Stimulated activated CD4-positive, alpha-beta T cell treated with anti-CD3 and anti-CD28 coated beads, Interleukin-12 subunit alpha, Interleukin-12 subunit beta, amount 100 ng/mL, for 24 hours (primary cell): ENCODE measurements around the gene ANGPTL1.

ENCODE experiments used
- DNase-seq, 2 experiments: peaks; one replicate each; pipeline ENCODE4 v3.0.0-alpha.2; 2020; ENCODE audit warnings: low read depth in 2 of 2

ANGPTL1 gene

DNA sequence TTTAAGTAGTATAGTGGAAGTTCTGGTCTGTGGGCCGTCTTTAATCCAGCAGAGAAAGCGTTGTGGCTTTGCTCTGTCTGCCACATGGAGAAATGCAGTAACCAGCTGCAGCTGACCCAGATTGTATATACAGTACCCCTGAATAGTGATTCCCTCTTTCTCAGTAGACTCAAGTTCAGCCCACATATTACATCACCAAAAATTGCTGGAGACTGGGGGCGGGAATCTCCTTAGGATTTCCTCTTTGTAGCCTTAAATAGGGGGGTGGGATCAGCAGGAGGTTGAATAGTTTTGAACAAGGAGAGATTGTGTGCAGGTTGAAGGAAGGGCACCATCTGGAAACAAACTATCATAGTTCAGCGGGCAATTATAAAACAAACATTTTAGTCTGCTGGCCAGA is at the start of gene ANGPTL1:
Gene ANGPTL1 (minus strand): TSS at position 134 of the 400 bp plus-strand sequence. CDS start 5,301 bp downstream, outside the sequence.
- no peak for DNase-seq

DNA sequence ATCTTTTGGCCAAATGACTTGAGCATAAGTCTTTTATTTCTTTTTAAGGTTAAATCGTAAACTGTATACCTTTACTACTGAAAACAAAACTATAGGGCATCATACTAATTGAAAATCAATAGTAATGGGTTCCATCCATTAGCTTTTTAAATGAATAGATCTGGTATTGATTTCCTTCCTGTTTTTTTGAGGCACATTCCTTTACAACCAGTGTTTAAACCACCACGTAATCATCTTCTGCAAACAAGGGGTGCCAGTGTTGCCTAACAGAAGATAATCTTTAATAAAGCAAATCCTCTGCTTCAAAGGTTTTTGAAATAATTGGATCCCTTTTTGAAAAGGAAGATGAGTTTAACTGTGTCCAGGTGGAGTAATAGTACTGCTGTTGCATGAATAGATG is 48.7 kb upstream of the ANGPTL1 start:
- DNase-seq: no peak

- DNase-seq: no peak
These were observed 48.1 kb upstream of the ANGPTL1 start for GRCh38 chr1:178918955-178919354.

- DNase-seq: no peak
These were observed 47.4 kb upstream of the ANGPTL1 start for GRCh38 chr1:178918308-178918707.

DNA sequence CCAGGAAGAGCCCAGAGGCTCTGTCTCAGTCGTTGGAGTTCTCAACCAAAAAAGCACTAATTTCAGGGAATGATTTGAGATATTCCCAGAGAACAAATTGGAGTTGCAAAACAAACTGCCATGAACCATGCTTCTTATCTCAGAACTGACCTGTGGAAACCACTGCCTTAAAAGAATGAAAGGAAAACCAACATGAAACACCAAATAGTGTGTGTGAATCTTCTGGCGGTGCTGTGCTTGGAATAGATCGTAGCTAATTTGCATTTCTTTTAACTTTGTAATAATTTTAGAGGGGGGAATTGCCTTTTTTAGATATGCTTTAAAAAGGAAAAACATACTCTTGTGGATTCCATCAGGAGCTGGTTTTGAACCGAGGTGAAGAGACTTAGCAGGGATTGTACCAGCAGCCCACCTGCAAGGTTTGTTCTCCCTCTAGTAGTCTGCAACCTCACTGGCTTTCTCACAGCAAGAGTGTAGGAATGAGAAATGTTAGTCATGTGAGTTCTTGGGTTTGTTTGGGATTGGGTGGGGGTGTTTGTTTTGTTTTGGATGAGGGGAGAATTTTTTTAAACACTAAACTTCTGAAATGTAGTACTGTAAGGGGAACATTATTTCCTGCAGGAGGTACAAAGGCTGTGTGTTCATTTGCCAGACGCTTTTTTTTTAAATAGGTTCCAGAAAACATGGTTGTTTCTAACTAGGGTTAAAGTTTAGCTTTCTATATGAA is 45.7 kb upstream of the ANGPTL1 start:
- no peak for DNase-seq

DNA sequence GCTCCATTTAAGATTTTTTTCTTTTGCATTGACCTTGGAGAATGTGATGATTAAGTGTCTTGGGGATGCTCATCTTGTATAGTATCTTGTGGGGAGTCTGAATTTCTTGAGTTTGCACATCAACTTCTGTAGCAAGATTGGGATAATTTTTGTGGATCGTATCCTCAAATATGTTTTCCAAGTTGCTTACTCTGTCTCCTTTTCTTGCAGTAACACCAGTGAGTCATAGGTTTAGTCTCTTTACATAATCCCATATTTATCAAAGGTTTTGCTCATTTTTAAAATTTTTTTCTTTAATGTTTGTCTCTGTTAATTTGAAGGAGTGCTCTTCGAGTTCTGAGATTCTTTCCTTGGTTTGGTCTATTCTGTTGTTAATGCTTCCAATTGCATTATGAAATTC is 41.7 kb upstream of the ANGPTL1 start:
- no peak for DNase-seq

- no peak for DNase-seq
These were observed 39.1 kb upstream of the ANGPTL1 start for GRCh38 chr1:178910023-178910422.

GRCh38 chr1:178908358-178908757 is 37.5 kb upstream of the ANGPTL1 start:
- no peak for DNase-seq

DNA sequence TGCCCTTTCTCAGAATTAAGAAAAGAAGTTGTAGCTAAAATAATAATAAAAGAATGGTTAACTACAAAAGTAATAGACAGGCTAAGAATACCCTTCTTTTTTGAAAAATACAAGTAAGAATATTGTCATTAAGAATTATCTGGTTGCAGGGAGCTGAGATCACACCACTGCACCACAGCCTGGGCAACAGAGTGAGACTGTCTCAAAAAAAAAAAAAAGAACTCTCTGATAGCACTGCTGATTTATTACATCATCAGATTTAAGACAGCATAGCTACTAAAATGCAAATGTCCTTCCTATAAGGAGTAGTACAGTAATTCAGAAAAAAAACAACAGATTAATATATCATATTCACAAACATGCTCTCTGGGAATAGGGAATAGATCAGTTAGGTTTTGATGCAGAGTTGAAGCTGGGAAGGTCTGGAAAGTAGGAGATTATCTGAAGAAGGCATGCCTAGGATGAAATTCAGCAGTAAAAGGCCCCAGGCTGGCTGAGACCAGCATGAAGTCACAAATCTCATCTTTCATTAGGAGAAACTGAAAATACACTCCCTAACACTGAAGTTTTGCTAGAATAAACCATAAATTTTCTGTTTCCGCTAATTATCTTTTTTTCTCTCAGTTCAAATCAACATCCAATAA is 30.7 kb upstream of the ANGPTL1 start:
- DNase-seq: no peak

DNA sequence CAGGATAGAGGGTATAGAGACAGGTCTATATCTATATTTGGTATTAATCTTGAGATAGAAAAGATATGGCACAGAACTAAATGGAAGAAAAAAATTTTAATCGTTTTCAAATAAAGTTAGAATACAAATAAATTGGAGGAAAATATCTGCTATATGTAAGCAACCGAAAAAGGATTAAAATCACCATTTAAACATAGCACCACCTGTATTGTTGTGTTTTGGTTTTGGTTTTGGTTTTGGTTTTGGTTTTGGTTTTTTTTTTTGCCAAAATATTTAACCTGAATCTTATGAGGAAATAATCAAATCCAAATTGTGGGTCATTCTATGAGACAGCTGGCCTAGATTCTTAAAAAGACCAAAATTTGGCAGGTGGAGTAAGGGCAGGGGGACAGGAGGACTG is 28.5 kb upstream of the ANGPTL1 start:
- DNase-seq: no peak

DNA sequence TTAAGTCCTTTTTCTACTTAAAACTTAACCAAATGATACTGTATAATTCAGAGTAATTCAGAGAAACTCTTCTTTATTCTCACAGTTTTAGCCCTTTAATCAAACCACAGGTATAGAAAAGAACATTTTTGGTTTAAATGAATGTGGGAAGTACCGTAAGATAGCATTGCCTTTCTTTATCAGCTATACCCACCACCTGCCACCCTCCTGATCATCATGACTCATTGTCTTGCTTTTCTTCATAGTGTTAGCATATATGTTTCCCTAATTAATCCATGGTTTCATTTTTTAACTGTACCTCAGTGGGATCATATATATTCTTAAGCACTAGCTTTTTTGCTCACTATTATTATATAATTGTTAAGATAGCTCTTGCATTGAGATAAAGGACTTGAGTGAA is 27.5 kb upstream of the ANGPTL1 start:
- DNase-seq: no peak

DNA sequence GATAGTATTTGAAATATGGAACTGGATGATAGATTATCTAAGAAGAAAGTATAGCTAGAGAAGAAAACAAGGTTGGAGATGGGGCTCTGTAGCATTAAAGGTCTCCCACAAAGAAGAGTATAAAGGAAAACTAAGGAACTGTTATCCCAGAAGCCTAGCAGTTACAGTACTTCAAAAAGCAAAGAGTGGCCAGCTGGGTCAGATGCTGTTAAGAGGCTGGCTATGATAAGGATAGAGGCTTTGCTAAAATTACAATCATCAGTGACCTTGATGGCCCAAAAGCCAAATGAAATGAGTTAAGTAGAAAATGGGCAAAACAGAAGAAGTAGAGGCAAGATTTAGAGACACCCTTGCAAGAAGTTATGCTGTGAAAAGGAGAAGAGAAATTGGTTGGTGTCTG is 25.1 kb upstream of the ANGPTL1 start:
- DNase-seq: no peak

GRCh38 chr1:178886551-178886950 is 15.7 kb upstream of the ANGPTL1 start:
- no peak for DNase-seq

DNA sequence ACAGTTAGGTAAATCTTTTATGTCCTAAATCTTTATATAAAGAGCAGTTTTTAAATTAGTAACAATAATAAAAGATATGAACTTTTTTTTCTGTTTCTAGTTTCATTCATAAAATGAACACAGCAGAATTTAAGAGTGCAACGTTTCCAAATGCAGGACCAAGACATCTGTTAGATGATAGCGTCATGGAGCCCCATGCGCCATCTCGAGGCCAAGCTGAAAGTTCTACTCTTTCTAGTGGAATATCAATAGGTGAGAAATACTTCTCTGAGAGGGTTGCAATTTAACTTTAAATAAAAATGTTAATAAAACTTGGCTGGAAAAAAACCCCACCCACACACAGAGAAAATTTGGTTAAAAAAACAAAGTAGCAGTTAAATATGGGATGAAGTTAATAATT is 15.0 kb upstream of the ANGPTL1 start:
- DNase-seq: no peak

DNA sequence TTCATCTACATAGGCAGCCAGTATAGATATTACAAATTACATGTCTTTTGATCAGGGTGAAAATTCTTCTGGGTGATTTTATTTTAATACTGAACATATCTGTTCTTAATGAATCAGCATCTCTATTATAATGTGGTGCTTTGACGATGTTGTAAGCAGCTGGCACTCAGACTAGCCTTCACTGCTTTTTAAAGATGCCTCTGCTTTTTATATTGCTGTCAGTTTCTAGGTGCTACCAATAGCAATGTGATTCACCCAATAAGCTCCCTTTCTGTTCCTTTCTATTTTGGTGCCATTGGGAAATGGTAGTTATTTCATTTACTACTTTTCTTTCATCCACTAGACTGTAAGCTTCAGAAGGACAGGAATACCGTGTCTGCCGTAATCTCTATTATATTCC is 11.1 kb upstream of the ANGPTL1 start:
- DNase-seq: no peak

GRCh38 chr1:178877896-178878295 is 7.0 kb upstream of the ANGPTL1 start:
- DNase-seq: no peak

GRCh38 chr1:178875936-178876335 is 5.1 kb upstream of the ANGPTL1 start:
- no peak for DNase-seq

- no peak for DNase-seq
These were observed 4.1 kb upstream of the ANGPTL1 start for GRCh38 chr1:178874966-178875365.

- DNase-seq: no peak
These were observed 859 bp upstream of the ANGPTL1 start for GRCh38 chr1:178871551-178872320.

GRCh38 chr1:178870221-178870620 is 656 bp downstream of the ANGPTL1 start:
- no peak for DNase-seq

DNA sequence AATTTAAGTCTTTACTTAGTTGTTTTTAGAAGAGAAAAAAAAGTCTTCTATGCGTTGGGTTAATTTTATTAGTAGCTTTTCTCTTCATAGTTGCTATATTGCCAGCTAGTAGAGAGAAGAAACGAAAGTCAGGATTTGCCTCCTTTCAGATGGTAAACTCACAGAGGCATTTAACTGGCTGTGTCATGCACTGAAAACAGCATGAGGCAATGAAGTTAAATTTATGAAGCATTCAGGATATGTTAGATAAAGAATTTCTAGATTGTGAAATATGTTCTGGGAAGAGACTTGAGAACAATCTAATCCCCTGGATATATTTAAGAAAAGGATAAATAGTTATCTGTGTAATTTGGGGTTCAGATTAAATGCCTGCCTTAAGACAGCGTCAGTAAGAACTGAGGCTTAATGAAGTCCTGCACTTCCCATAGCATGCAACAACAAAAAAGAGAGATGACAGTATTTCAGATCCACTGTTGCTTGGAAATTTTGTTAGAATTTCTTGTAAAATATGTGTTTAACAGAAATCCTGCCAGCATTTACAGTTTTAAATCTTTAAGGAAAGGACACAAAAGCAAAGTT is 1.7 kb downstream of the ANGPTL1 start:
- no peak for DNase-seq

- DNase-seq: no peak
These were observed 2.2 kb downstream of the ANGPTL1 start for GRCh38 chr1:178868706-178869105.
